ENCODE data around the gene ZFAND6.

Gene ZFAND6

DNA sequence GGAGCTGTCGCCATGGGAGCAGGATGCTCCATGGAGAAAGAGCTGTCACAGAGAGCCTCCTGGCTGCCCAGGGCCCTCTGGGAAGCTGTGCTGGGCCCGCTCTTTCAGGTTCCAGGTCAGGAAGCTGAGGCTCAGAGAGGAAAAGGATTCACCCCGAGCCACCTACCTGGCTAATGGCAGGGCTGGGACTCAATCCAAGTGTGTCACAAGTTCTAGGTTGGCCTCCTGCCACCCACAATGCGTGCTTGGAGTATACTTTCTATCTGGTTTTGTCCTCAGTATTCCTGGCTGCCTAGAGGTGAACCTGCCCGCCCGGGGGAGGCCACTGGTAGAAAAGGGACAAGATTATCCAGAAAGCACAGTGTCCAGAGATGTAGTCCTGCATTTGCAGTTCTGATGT is 117.0 kb downstream of the ZFAND6 start:
- no peaks in the 10 kb centered on the region for H3K79me2 ChIP-seq (ENCODE audit: control insufficient read depth, insufficient read depth, low read length, unreplicated experiment)
- H3K4me1 ChIP-seq (ENCODE audit: control insufficient read depth, insufficient read depth, low read length, unreplicated experiment), result peaks cover 32% of the 10 kb centered on the region
- no peak overlapping the region for H2AFZ ChIP-seq (ENCODE audit: low read length, unreplicated experiment)
- peaks cover 19% of the 10 kb centered on the region for H3K36me3 ChIP-seq (ENCODE audit: insufficient read depth, low read length)
- H3K4me3 ChIP-seq (ENCODE audit: low read depth, low read length), result no peak overlapping the region
- H3K27ac ChIP-seq (ENCODE audit: low read depth, low read length), result no peak overlapping the region
- H3K27me3 ChIP-seq (ENCODE audit: insufficient read depth, low read length), result no peaks in the 10 kb centered on the region

DNA sequence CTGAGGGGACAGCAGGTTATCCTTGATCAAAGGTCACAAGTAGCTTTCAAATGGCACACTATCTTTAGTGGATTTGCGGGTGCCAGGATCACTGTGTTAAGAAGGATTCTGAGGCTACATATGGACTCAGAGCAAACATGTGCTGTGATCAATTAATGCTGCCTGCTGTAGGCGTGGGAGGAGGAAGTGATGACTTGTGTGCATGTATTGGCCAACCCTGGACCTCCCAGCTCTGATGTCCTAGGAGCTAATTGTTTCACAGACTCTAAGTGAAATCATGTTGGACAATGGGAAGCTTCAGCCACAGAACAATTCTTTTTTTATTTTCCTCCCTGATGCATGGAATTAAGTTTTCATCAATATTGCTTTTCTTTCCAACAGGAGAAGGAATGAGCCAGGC is 117.7 kb downstream of the ZFAND6 start:
- no peak overlapping the region for H2AFZ ChIP-seq (ENCODE audit: low read length, unreplicated experiment)
- peaks cover 32% of the 10 kb centered on the region for H3K4me1 ChIP-seq (ENCODE audit: control insufficient read depth, insufficient read depth, low read length, unreplicated experiment)
- peaks cover 26% of the 10 kb centered on the region for H3K36me3 ChIP-seq (ENCODE audit: insufficient read depth, low read length)
- no peaks in the 10 kb centered on the region for H3K79me2 ChIP-seq (ENCODE audit: control insufficient read depth, insufficient read depth, low read length, unreplicated experiment)
- H3K27ac ChIP-seq (ENCODE audit: low read depth, low read length), result no peak overlapping the region
- H3K4me3 ChIP-seq (ENCODE audit: low read depth, low read length), result no peak overlapping the region
- H3K27me3 ChIP-seq (ENCODE audit: insufficient read depth, low read length), result no peaks in the 10 kb centered on the region

DNA sequence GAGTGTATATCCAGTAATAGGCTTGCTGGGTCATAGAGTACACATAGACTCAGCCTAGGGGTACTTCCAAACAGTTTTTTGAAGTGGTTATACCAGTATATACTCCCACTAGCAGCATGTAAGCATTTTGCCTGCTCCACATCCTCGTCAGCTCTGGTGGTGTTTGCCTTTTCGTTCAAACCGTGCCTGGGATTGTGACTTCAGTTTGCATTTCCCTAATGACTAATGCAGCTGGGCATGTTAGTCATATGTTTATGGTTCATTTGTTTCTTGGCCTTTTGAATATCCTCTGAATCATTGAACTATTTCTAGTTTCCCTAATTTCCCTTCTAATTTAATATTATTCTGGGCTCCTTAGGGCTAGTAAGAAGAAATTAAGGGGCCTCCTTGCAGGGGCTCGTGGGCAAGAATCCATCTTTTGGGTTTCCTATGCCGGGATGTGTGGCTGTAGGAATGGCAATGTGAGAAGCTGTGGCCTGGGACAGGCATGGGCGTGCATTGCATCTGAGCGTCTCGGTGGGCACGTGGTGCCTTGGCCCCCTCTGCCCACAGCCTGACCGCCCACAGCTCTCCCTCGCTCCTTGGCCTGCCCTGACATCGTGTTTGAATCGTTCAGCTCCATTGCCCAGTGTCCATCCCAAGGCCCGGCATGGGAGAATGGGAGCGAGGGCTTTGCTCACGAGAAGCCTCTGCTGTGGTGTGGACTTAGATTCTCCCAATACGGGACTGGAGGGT is 119.7 kb downstream of the ZFAND6 start:
- Histone ChIP-seq H3K4me3 (ENCODE audit: low read depth, low read length) (no peak overlapping the region), H3K36me3 (ENCODE audit: insufficient read depth, low read length) (peaks cover 36% of the 10 kb centered on the region), H2AFZ (ENCODE audit: low read length, unreplicated experiment) (no peak overlapping the region)

DNA sequence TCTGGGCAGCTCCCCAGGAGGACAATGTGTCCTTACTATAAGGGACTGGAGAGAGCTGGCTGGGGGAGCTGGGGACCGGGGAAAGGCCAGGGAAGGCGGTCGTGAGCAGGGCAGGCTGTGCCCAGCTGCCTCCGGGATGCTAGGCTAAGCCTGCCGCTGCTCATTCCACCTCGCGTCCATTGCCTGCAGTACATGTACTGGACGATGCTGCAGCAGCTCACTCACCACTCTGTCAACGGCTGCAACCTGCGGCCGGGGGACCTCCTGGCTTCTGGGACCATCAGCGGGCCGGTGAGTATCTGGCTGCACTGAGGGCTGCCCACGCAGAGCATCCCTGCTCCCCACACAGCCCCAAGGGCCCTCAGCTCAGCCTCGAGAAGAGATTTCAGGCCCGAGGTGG is 120.5 kb downstream of the ZFAND6 start:
- Histone ChIP-seq H3K27ac (ENCODE audit: low read depth, low read length) (no peak overlapping the region), H3K27me3 (ENCODE audit: insufficient read depth, low read length) (no peaks in the 10 kb centered on the region), H3K4me3 (ENCODE audit: low read depth, low read length) (no peak overlapping the region), H3K79me2 (ENCODE audit: control insufficient read depth, insufficient read depth, low read length, unreplicated experiment) (no peaks in the 10 kb centered on the region), H2AFZ (ENCODE audit: low read length, unreplicated experiment) (no peak overlapping the region), H3K36me3 (ENCODE audit: insufficient read depth, low read length) (peaks cover 39% of the 10 kb centered on the region), H3K4me1 (ENCODE audit: control insufficient read depth, insufficient read depth, low read length, unreplicated experiment) (peaks cover 11% of the 10 kb centered on the region)

More for the DNA sequence above, 119.7 kb downstream of the ZFAND6 start:
- Histone ChIP-seq H3K4me1 (ENCODE audit: control insufficient read depth, insufficient read depth, low read length, unreplicated experiment) (peaks cover 19% of the 10 kb centered on the region), H3K27ac (ENCODE audit: low read depth, low read length) (peak overlapping the region; percentile 76), H3K27me3 (ENCODE audit: insufficient read depth, low read length) (no peaks in the 10 kb centered on the region), H3K79me2 (ENCODE audit: control insufficient read depth, insufficient read depth, low read length, unreplicated experiment) (no peaks in the 10 kb centered on the region)

DNA sequence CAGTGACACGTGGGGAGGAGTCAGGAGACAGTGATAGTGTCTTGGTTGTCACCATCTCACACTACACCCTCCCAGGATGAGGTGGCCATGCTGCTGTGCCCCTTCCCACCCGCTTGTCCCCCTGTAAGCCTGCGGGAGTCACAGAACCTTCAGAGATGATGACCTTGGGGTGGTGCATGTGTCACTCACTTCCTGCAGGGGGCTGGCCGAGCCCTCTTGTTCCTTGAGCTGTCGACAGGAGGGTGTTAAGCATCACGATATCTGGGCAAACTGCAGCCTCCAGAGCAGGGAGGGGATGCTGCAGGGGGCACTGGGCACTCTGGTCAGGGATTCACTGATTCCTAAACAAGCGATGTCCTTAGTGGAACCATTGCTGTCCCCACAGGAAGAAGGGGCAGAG is 121.0 kb downstream of the ZFAND6 start:
- Histone ChIP-seq H3K79me2 (ENCODE audit: control insufficient read depth, insufficient read depth, low read length, unreplicated experiment) (no peaks in the 10 kb centered on the region), H3K36me3 (ENCODE audit: insufficient read depth, low read length) (peaks cover 43% of the 10 kb centered on the region), H3K4me1 (ENCODE audit: control insufficient read depth, insufficient read depth, low read length, unreplicated experiment) (peaks cover 11% of the 10 kb centered on the region), H3K27me3 (ENCODE audit: insufficient read depth, low read length) (no peaks in the 10 kb centered on the region), H3K27ac (ENCODE audit: low read depth, low read length) (no peak overlapping the region), H2AFZ (ENCODE audit: low read length, unreplicated experiment) (no peak overlapping the region), H3K4me3 (ENCODE audit: low read depth, low read length) (no peak overlapping the region)

DNA sequence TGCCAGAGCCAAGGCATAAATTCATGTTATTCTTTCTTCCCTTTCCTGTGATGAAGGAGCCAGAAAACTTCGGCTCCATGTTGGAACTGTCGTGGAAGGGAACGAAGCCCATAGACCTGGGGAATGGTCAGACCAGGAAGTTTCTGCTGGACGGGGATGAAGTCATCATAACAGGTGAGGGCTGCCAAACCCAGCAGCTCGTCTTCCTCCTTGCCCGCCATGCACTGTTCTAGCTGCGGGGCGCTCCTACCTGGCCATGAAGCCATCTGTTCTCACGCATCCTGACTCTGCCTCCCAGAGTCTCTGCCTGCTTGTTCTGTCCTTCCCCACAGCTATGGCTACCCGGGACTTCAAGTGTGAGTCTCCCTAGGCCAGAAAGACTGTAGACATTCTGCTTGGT is 121.5 kb downstream of the ZFAND6 start:
- Histone ChIP-seq H2AFZ (ENCODE audit: low read length, unreplicated experiment) (no peak overlapping the region), H3K27me3 (ENCODE audit: insufficient read depth, low read length) (no peaks in the 10 kb centered on the region), H3K4me1 (ENCODE audit: control insufficient read depth, insufficient read depth, low read length, unreplicated experiment) (peaks cover 11% of the 10 kb centered on the region), H3K4me3 (ENCODE audit: low read depth, low read length) (no peak overlapping the region), H3K36me3 (ENCODE audit: insufficient read depth, low read length) (peaks cover 44% of the 10 kb centered on the region), H3K27ac (ENCODE audit: low read depth, low read length) (no peak overlapping the region), H3K79me2 (ENCODE audit: control insufficient read depth, insufficient read depth, low read length, unreplicated experiment) (no peaks in the 10 kb centered on the region)

DNA sequence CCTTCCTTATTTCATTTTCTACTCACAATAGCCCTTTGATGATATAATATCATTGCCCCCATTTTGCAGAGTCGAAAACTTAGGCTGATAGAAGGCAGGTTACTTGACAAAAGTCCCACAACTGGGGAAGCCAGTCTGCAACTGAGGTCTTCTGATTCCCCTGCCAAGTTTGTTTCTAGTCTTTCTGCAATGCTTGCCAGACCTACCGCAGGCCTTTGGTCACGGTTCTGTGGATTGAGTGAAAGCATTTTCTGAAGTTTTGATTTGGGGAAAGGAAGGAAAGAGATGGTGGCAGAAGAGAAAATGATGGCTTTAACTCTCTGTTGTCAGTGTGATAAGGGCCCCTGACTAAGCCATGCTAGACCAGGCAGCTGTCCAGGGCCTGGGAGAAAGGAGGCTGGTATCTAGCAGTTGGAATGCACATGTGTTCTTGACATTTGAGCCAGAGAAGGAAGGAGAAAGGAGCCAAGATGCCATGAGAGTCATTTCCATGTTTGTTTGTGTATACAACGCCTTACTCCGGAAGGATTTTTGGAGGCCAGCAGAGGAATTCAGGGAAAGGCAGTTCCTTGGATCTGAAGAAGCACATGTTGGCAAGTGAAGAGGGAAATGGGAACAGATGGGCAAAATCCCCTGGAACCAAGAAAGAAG is 123.3 kb downstream of the ZFAND6 start:
- Histone ChIP-seq H3K36me3 (ENCODE audit: insufficient read depth, low read length) (peaks cover 45% of the 10 kb centered on the region), H2AFZ (ENCODE audit: low read length, unreplicated experiment) (no peak overlapping the region), H3K79me2 (ENCODE audit: control insufficient read depth, insufficient read depth, low read length, unreplicated experiment) (no peaks in the 10 kb centered on the region), H3K27me3 (ENCODE audit: insufficient read depth, low read length) (no peaks in the 10 kb centered on the region), H3K27ac (ENCODE audit: low read depth, low read length) (no peak overlapping the region), H3K4me1 (ENCODE audit: control insufficient read depth, insufficient read depth, low read length, unreplicated experiment) (peaks cover 11% of the 10 kb centered on the region), H3K4me3 (ENCODE audit: low read depth, low read length) (no peak overlapping the region)

DNA sequence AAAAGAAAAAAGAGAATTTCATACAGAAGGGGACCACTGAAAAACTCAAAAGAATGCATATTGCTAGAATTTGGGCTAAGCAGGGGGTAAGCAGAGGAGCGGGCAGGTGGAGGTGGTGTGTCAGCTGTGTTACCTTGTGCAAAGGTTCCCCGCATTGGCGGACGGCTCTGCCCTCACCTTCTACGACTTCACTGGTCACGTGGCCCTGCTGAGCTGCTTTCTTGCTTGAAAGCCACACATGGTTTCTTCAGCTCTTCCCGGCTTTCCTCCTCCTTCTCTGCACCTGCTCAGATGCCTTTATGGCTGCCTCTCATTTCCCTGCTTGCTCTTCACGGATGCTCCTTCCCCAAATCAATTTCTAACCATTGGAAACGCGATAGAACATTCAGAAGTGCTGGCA is 123.8 kb downstream of the ZFAND6 start:
- Histone ChIP-seq H3K79me2 (ENCODE audit: control insufficient read depth, insufficient read depth, low read length, unreplicated experiment) (no peaks in the 10 kb centered on the region), H2AFZ (ENCODE audit: low read length, unreplicated experiment) (no peak overlapping the region), H3K4me3 (ENCODE audit: low read depth, low read length) (no peak overlapping the region), H3K27me3 (ENCODE audit: insufficient read depth, low read length) (no peaks in the 10 kb centered on the region), H3K4me1 (ENCODE audit: control insufficient read depth, insufficient read depth, low read length, unreplicated experiment) (peaks cover 11% of the 10 kb centered on the region), H3K27ac (ENCODE audit: low read depth, low read length) (no peak overlapping the region), H3K36me3 (ENCODE audit: insufficient read depth, low read length) (peaks cover 44% of the 10 kb centered on the region)

DNA sequence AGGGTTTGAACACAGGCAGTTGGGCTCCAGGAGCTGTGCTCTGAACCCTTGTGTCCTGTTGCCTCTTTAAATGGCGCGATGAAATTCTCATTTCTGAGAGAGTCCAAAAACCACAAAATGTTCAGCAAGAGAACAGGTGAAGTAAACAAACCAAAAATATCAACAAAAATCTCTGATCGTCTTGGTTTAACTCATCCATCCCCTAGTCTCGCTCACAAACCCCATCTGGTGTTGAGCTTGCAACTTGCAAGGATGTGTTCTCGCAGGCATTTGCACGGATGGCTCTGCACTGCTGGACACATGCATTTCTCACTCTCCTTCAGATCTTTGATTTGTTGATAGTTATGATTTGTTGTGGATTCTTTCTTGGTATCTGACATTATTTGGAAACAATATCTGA is 124.4 kb downstream of the ZFAND6 start:
- peaks cover 8% of the 10 kb centered on the region for H3K4me1 ChIP-seq (ENCODE audit: control insufficient read depth, insufficient read depth, low read length, unreplicated experiment)
- H2AFZ ChIP-seq (ENCODE audit: low read length, unreplicated experiment), result no peak overlapping the region
- no peaks in the 10 kb centered on the region for H3K27me3 ChIP-seq (ENCODE audit: insufficient read depth, low read length)
- no peaks in the 10 kb centered on the region for H3K79me2 ChIP-seq (ENCODE audit: control insufficient read depth, insufficient read depth, low read length, unreplicated experiment)
- peaks cover 44% of the 10 kb centered on the region; the same call in 1 of the 2 replicates for H3K36me3 ChIP-seq (ENCODE audit: insufficient read depth, low read length)
- no peak overlapping the region for H3K27ac ChIP-seq (ENCODE audit: low read depth, low read length)
- H3K4me3 ChIP-seq (ENCODE audit: low read depth, low read length), result no peak overlapping the region

DNA sequence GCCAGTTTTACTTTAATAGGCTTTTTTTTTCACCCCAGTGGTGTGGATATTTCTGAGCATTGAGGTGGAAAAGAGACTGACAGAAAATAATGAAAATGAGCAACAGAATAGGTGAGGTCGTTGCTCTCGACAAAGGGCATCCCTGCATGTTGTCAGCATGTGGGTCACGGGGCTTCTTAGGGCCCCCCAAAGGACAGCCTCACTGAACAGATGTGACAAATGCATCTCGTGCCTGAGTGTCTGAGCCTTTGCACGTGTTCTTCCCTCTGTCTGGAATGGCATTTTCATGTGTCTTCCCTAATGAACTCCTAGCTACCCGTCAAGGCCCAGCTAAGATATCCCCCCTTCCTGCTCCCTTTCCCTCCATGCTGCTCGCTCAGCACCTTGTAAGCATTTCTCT is 125.1 kb downstream of the ZFAND6 start:
- Histone ChIP-seq H3K27me3 (ENCODE audit: insufficient read depth, low read length) (no peaks in the 10 kb centered on the region), H3K4me3 (ENCODE audit: low read depth, low read length) (no peak overlapping the region), H3K27ac (ENCODE audit: low read depth, low read length) (no peak overlapping the region), H3K4me1 (ENCODE audit: control insufficient read depth, insufficient read depth, low read length, unreplicated experiment) (peaks cover 3% of the 10 kb centered on the region), H2AFZ (ENCODE audit: low read length, unreplicated experiment) (no peak overlapping the region), H3K36me3 (ENCODE audit: insufficient read depth, low read length) (peaks cover 44% of the 10 kb centered on the region; the same call in 1 of the 2 replicates), H3K79me2 (ENCODE audit: control insufficient read depth, insufficient read depth, low read length, unreplicated experiment) (no peaks in the 10 kb centered on the region)

DNA sequence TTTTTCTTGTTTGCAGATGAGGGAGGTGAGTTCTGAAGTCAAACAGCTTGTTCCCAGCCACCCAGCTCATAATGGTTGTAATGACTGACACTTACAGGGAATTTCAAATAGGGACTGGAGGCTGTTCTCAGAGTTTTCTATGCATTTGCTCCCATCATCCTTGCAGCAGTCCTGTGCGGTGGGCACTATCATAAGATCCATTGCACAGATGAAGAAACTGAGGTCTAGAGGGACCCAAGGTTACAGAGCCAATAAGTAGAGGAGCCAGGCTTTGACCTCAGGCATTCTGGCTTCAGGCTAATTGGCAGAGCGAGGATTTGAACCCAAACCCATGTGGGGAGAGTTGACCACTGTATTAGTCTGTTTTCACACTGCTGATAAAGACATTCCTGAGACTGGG is 125.7 kb downstream of the ZFAND6 start:
- H3K79me2 ChIP-seq (ENCODE audit: control insufficient read depth, insufficient read depth, low read length, unreplicated experiment), result no peaks in the 10 kb centered on the region
- no peak overlapping the region for H3K27ac ChIP-seq (ENCODE audit: low read depth, low read length)
- H3K36me3 ChIP-seq (ENCODE audit: insufficient read depth, low read length), result peaks cover 44% of the 10 kb centered on the region; the same call in 1 of the 2 replicates
- H3K4me3 ChIP-seq (ENCODE audit: low read depth, low read length), result no peak overlapping the region
- no peaks in the 10 kb centered on the region for H3K27me3 ChIP-seq (ENCODE audit: insufficient read depth, low read length)
- H2AFZ ChIP-seq (ENCODE audit: low read length, unreplicated experiment), result no peak overlapping the region
- H3K4me1 ChIP-seq (ENCODE audit: control insufficient read depth, insufficient read depth, low read length, unreplicated experiment), result no peaks in the 10 kb centered on the region

Data from ACC112 (cell line).